GM18499 (cell line): ENCODE results near the gene PTPRN2.
"Not testable (repeated sequence)": the region's sequence is repeated elsewhere in the genome, so short reads cannot be mapped to it uniquely, and the experiment has no call there.

Experiments used
- ATAC-seq: cut with Tn5 transposase; IDR thresholded peaks from one replicate; pipeline ENCODE4 v1.9.1; 2021; ENCODE audit warnings: moderate number of reproducible peaks; ENCODE audit not compliant: insufficient read depth, unreplicated experiment

The PTPRN2 gene

DNA sequence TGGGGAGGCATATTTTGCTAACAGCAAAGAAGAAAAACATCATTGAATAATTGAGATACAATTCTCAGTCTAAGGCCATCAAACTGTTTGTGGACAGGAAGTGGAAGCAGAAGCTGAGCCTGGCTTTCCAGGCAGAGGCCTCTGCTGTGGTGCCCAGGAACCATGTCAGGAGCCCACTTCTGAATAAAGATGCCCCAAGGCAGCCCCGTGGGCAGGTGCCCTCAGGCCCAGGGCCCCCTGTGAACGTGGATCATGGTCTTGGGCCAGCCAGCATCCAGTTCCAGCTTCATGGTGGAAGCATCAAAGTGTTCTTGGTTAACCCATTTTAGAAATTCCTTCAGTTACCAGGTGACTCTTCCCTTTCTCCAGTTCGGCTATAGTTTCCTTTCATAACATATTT is 346.8 kb downstream of the PTPRN2 start:
- no peak for ATAC-seq

DNA sequence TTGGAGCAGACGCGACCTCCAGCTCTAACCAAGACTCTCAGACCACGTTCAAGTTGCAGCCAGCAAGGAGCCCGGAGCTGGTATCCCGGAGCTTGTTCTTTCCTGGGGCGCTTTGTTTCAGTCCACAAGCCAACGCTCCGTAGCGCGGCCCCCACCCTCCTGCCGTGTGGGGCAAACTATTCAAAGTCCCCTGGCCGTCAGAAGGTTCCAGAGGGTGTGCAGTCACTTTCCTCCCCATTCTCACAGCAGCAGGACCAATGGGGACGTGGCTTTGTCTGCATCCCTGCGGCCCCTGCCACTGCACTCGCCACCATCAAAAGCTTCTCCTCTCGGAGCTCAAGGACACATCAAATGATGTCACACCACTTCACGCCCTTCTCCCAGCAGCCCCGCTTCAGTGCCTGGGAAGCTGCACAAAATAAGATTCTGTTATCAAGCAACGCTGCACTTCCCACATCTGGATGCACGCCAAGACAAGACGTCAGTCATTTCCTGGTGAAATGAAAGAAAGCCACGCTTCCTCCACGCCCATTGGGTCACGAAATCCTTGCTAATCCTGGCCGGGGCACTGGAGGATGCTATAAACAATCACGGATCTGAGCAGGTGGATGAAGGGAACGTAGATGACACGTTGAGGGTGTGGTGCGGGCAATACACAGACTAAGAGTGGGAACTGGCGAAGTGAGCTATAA is 348.2 kb downstream of the PTPRN2 start:
- no peak for ATAC-seq

DNA sequence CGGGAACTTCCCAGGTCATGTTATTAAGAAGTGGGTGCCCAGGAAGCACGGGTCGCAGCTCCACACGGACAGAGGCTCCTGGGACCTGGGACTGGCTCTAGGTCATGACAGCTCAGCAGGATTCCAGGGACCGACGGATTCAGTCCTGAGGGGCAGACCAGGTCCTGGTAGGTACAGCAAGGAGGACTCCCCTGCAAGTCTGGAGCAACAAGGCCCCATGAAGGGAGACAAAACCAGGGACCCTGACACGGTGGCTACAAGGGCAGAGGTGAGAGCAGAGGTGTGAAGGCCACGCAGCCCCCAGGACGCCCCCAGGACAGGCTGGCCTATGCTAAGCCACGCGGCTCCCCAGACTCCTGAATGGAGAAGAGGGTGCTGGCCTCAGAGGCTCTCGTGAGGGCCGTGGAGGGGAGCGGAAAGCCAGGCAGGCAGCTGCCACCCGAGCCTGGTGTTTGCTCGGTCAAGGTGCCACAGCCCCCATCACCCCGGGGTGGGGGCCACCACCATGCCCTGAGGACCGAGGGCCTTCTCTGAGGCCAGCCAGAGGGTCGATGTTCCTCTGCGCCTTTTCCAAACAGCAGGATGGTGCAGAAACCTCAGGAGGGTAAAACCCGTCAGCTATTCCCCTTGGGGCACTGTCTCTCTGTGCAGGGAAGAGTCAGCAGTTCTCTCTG is 348.9 kb downstream of the PTPRN2 start:
- no peak for ATAC-seq

DNA sequence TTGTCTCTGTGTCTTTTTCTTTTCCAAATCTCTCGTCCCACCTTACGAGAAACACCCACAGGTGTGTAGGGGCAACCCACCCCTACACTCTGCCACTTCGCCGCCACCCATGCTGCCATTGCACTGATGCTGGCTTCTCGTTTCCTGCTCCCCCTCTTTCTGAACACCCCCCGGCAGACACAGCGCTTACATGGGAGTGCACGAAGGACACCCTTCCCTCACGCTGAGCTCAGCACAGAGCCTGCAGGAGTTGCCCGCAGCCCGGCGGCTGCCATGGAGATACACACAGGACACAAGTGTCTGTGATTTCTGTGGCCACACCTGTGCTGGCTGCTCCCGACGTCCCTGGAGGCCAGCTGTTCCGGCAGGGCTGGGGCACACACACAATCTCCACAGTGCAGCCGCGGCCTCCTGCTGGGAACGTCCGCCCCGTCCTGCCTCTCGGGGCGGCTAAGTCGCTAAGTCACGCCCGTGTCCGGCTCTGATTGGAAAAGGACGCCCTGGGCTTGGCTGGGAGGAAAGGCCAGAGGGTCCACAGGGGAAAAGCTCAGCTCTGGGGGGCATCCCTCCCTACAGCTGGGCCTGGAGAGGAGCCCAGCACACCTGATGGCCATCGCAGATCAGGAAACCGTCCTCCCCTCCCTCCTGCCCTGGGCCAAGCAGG is 349.8 kb downstream of the PTPRN2 start:
- ATAC-seq: no peak

GRCh38 chr7:158236400-158236799 is 351.2 kb downstream of the PTPRN2 start:
- no peak for ATAC-seq

DNA sequence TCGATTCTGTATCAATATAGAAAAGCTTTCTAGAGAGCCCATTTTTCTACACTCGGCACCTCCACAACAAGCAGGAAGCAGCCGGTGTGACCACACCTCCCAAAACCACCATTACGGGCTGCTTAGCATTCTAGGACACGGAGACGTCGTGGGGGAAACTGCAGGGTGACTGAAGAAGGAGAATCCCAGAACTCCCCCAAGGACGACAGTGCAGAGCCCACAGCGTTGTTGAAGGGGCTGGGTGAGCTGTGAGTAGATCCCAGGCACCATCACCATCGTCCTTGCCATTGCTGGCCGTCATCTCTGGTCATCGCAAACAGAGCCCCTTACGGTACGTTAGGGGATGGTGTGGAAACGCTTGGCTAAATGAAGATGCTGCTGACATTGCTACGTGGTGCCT is 351.8 kb downstream of the PTPRN2 start:
- ATAC-seq: no peak

DNA sequence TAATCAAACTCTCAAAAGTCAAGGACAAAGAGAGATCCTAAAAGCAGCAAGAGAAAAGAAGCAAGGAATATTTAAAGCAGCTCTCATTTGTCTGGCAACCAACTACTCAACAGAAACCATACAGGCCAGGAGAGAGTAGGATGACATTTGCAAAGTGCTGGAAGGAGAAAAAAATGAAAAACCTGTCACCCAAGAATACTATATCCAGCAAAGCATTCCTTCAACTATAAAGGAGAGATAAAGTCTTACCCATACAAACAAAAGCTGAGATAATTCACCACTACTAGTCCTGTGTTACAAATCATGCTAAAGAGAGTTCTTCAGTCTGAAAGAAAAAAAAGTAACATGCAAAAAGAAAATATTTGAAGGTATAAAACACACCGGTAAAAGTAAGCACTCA is 357.7 kb downstream of the PTPRN2 start:
- ATAC-seq: no peak

- ATAC-seq: no peak
Measured at GRCh38 chr7:158228986-158229385, 358.6 kb downstream of the PTPRN2 start.

GRCh38 chr7:158228131-158228530 is 359.5 kb downstream of the PTPRN2 start:
- no peak for ATAC-seq

DNA sequence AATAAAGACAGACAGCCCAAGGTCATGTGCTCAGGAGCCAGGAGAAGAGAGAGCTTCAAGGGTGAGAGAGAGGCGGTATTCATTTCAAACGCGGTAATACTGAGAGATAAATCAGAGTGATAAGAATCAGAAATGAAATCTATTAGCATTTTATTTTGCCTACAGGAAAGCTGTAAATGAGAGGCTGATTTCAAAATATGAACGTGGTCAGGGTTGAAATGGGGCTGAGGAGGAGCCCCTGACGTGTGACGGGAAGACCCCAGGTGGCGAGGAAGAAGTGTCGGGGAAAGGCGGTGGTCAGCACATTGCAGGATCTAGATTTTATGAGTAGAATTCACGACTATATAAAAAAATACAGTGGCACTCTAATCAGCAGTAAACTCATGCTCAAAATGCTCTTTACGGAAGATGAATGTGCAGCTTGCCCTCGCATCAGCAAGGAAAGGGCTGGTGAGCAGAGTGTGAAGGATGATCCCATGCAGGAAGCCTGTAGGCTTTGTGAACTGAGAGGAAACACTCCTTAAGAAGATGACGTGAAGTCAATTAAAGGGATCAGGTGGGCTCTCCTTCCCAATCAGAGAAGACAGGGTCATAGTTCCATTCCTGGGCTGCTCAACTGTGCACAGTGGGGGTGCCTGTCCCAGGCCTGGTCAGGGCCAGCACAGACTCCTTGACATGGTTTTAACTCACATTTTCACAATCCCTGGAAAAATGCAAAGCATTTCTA is 360.2 kb downstream of the PTPRN2 start:
- ATAC-seq: no peak

GRCh38 chr7:158216198-158216597 is 371.4 kb downstream of the PTPRN2 start:
- ATAC-seq: no peak

DNA sequence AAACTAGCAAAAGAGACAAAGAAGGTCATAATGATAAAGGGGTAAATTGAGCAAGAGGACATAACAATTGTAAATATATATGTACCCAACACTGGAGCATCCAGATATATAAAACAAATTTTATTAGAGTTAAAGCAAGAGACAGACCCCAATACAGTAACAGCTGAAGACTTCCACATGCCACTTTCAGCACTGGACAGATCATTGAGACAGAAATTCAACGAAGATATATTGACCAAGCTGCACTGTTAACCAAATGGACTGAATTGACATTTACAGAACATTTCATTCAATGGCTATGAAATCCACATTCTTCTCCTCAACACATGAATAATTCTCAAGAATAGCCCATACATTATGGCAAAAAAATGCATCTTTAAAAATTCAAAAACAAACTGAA is 378.2 kb downstream of the PTPRN2 start:
- no peak for ATAC-seq

- no peak for ATAC-seq
Measured at GRCh38 chr7:158206341-158206740, 381.3 kb downstream of the PTPRN2 start.

GRCh38 chr7:158204453-158204852 is 383.2 kb downstream of the PTPRN2 start:
- no peak for ATAC-seq

- ATAC-seq: not testable (repeated sequence)
Measured at GRCh38 chr7:158203948-158204347, 383.7 kb downstream of the PTPRN2 start.

DNA sequence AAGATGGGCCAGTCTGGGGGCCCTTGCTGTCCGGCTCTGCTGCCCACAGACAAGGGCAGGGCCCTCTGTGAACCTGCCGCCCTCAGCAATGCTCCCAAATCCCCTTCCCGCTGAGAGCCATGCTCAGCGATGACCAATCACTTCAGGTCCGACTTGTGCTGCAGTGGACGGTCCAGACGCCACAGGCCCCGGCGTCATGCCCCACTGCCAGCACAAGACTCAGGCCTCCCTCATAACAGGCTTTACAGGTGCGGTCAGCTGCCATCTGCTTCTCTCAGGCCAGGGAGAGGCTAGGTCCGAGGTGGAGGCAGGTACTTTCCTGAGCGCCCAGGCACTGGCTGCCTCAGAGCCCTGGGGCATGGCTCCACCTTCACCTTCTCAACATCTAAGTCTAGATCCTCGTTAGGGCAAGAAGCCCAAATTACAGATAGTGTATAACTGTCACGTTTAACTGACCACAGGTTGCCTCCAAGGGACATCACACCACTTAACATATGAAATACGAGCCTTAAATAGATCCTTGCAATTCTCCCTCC is 393.2 kb downstream of the PTPRN2 start:
- ATAC-seq: no peak

GRCh38 chr7:158193446-158193845 is 394.2 kb downstream of the PTPRN2 start:
- no peak for ATAC-seq

DNA sequence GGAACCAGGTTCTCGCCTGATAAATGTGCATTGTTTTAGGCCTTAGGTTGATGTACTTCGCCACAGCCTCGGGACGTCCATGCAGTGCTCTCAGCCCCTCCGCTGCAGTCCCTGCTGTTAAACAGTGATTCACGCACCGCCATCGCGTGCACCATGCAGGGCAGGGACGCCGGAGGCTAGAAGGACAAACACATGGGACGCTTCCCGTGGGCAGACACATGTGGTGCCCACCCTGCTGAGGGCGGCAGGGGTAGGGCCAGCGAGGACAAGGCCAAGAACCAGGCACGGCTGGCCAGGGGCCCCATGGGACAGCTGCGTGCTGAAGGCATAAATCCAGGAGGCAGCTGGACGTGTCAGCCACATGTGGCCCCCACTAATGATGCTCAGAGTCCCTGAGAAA is 394.7 kb downstream of the PTPRN2 start:
- ATAC-seq: no peak

- ATAC-seq: no peak
Measured at GRCh38 chr7:158192184-158192835, 395.3 kb downstream of the PTPRN2 start.

DNA sequence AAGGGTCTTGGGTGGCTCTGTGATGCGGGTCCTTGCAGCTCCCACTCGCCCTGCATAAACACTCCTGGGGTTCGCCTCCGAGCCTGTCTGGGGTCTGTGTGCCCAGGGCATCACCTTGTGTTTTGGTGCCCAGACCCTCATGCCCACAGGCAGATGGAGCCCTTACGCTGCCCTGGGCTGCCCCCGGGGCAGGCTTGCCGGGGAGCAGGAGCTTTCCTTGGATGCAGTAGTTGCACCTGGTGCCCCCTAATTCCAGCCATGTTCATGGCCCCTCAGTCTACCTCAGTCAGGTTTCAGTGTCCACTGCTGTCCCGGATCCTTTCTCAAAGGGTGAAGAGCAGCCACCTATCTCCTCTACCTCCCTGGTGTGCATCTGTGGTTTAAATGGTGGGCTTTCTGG is 396.0 kb downstream of the PTPRN2 start:
- ATAC-seq: no peak
